ENCODE measurements around the gene CASZ1. TPM values are rescaled to one million over a fixed set of nuclear protein-coding genes. Genes with fewer than 3 reads are reported as not detected.

CASZ1 gene
- total and polyA plus RNA-seq, 10 of the 15 experiments (the other 5 are each of a cell fraction or from before 2014, with no cell fraction given) = 0.52 to 9.8 (median 3.7) TPM

DNA sequence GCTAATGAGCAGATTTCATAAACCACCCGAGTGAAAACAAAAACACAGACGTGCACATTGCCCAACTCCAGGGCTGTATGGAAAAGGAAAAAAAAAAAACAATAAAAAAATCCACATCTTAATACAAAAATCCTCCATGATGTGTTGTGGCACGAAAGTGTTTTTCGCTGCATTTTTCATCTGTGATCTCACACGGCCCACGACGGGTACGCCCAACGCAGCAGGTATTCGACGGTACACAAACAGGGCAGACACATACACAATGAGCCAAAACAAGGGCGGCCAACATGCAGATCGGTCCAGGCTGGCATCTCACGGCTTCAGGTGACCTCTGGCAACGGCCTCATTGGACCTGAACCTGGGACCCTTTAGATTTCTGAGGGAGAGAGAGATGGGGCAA, 31.1 kb downstream of the CASZ1 start:
- intact Hi-C loops (cut with micrococcal nuclease; ENCODE audit: unreplicated experiment) = no loop called here
- in situ Hi-C loops (cut with MboI) = no loop called here
- FAIRE-seq = no peak
- SMC1A ChIA-PET (ENCODE audit: uncharacterized antibody, unreplicated experiment) = no interaction called here
- Histone ChIP-seq H3K4me1 (ENCODE audit: control insufficient read depth, insufficient read depth, low read length) (no peaks in the 10 kb centered on the region), H3K27me3 (replicated peaks in 1 of 2; ENCODE audit: control insufficient read depth in 2 of 2, insufficient read depth in 2 of 2, low read length in 1 of 2) (no peaks in the 10 kb centered on the region; a peak in 1 of 4 replicates), H3K79me2 (ENCODE audit: control insufficient read depth, insufficient read depth, low read length) (no peaks in the 10 kb centered on the region), H4K20me1 (ENCODE audit: control insufficient read depth, insufficient read depth) (no peaks in the 10 kb centered on the region), H3K4me2 (ENCODE audit: control insufficient read depth, insufficient read depth) (no peak overlapping the region), H3K4me3 (no peak overlapping the region), H3K36me3 (ENCODE audit: control insufficient read depth in 2 of 2, insufficient read depth in 2 of 2, low read length in 1 of 2) (no peaks in the 10 kb centered on the region), H2AFZ (ENCODE audit: control insufficient read depth, low read depth, low read length) (no peak overlapping the region), H3K9me3 (replicated peaks; ENCODE audit: control insufficient read depth, insufficient read depth, low read length) (no peaks in the 10 kb centered on the region; the same call in 2 of the 3 replicates), H3K9ac (ENCODE audit: control insufficient read depth, insufficient read depth, low read length) (no peak overlapping the region), H3K27ac (ENCODE audit: control insufficient read depth, insufficient read depth) (no peak overlapping the region)
- WGBS (ENCODE audit: insufficient coverage, insufficient replicate concordance, low lambda C conversion rate, missing lambda C conversion rate) = 42% methylated on average over 15 of the region's 15 CpGs
- POLR2A ChIA-PET = no interaction called here
- BruUV-seq (replicated peaks) = no TSS peak
- RAD21 ChIA-PET (ENCODE audit: unreplicated experiment) = no interaction called here
- no peak for TF ChIP-seq ESRRA (IDR thresholded peaks at IDR 0.05; ENCODE audit: low read length)
- TF ChIP-seq NR2C2 (IDR thresholded peaks at IDR 0.05; ENCODE audit: borderline replicate concordance, control insufficient read depth, insufficient read length, low read depth) = no peak
- ATAC-seq = no peak
- DNase-seq (ENCODE audit: low read depth, low spot score) = no peak
- CTCF ChIA-PET = interaction anchor here (0.7 kb wide), 1 partner anchor 21 kb away, joined by 3 read pairs; no protein-coding TSS in a partner anchor

DNA sequence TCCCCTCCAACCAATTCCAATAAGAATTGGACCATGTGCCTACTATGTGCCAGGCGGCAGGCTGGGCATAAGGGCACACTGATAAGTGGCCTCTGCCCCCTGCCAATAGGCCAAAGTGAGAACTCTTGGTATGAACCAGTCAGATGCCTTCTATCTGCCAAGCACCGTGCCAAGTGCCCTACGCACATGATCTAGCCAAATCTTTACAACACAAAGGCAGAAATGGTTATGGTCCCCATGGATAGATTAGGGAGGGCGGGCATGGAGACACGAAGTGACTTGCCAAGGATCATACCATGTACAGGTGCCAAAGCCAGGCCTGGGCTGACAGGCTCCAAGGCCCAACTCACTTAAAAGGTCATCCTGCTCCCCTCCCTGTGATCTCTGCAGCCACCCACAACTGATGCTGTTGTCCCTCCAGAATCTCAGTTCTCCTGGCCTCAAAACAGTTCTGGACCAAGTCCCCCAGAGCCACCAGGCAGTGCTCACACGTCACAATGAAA, 32.1 kb downstream of the CASZ1 start:
- Histone ChIP-seq H3K36me3 (ENCODE audit: control insufficient read depth in 2 of 2, insufficient read depth in 2 of 2, low read length in 1 of 2) (no peaks in the 10 kb centered on the region), H2AFZ (ENCODE audit: control insufficient read depth, low read depth, low read length) (no peak overlapping the region), H3K4me1 (ENCODE audit: control insufficient read depth, insufficient read depth, low read length) (no peaks in the 10 kb centered on the region), H4K20me1 (ENCODE audit: control insufficient read depth, insufficient read depth) (no peaks in the 10 kb centered on the region), H3K9ac (ENCODE audit: control insufficient read depth, insufficient read depth, low read length) (no peak overlapping the region), H3K9me3 (replicated peaks; ENCODE audit: control insufficient read depth, insufficient read depth, low read length) (no peaks in the 10 kb centered on the region; the same call in 2 of the 3 replicates), H3K4me2 (ENCODE audit: control insufficient read depth, insufficient read depth) (no peak overlapping the region), H3K27me3 (replicated peaks in 1 of 2; ENCODE audit: control insufficient read depth in 2 of 2, insufficient read depth in 2 of 2, low read length in 1 of 2) (no peaks in the 10 kb centered on the region; a peak in 1 of 4 replicates), H3K4me3 (no peak overlapping the region), H3K79me2 (ENCODE audit: control insufficient read depth, insufficient read depth, low read length) (no peaks in the 10 kb centered on the region), H3K27ac (ENCODE audit: control insufficient read depth, insufficient read depth) (no peak overlapping the region)
- no peak for TF ChIP-seq IRF4 (IDR thresholded peaks at IDR 0.05; ENCODE audit: low read depth, low read length)
- no peak for TF ChIP-seq KAT2A (conservative IDR thresholded peaks at IDR 0.05; ENCODE audit: control insufficient read depth, low read depth, low read length)
- no peak for TF ChIP-seq SMAD1 (IDR thresholded peaks at IDR 0.05; ENCODE audit: low read depth, partially characterized antibody)
- FAIRE-seq (no peak), DNase-seq (ENCODE audit: low read depth, low spot score) (no peak), ATAC-seq (no peak)
- SMC1A ChIA-PET (ENCODE audit: uncharacterized antibody, unreplicated experiment) = no interaction called here
- RAD21 ChIA-PET (ENCODE audit: unreplicated experiment) = no interaction called here
- POLR2A ChIA-PET = no interaction called here
- CTCF ChIA-PET = no interaction called here
- no TSS peak for BruUV-seq (replicated peaks)
- intact Hi-C loops (cut with micrococcal nuclease; ENCODE audit: unreplicated experiment) = no loop called here
- whole genome bisulfite sequencing (ENCODE audit: insufficient coverage, insufficient replicate concordance, low lambda C conversion rate, missing lambda C conversion rate) = 56% methylated on average over 6 of the region's 6 CpGs
- in situ Hi-C loops (cut with MboI) = no loop called here
